Adrenal gland (tissue), 12 donors: ENCODE measurements around the gene MYO18A. TPM values are rescaled to one million over a fixed set of nuclear protein-coding genes. Genes with fewer than 3 reads are reported as not detected.

Experiments used
- DNase-seq, 7 donors: peaks; one replicate each; pipeline ENCODE4 v3.0.0-alpha.2; 2019 to 2020
- H3K27ac ChIP-seq, 5 donors: fragments of 200-600 bp; sonication (generic) in 4 of 5; 1 replicate in 3 of 5; 2 replicates in 2 of 5; pipeline versions ENCODE4 v1.5.1 to v1.8.0; 2016 to 2020; ENCODE audit warnings: mild to moderate bottlenecking in 1 of 5
- H3K27me3 ChIP-seq: fragments of 200-600 bp; 2 replicates; pipeline ENCODE4 v1.8.0; 2021
- H3K36me3 ChIP-seq, 2 donors: fragments of 200-600 bp; replicated peaks in 1 of 2; 1 replicate in 1 of 2; 2 replicates in 1 of 2; pipeline versions ENCODE4 v1.5.1 to v1.8.0; 2018 to 2022
- H3K4me1 ChIP-seq, 2 donors: fragments of 200-600 bp; replicated peaks in 1 of 2; 1 replicate in 1 of 2; 2 replicates in 1 of 2; pipeline versions ENCODE4 v1.5.1 to v1.8.0; 2018 to 2021
- H3K4me3 ChIP-seq, 4 donors: fragments of 200-600 bp; sonication (generic) in 3 of 4; one replicate each; pipeline ENCODE4 v1.5.1; 2016 to 2018
- H3K9me3 ChIP-seq, 3 donors: fragments of 200-600 bp; sonication (generic) in 1 of 3; replicated peaks in 1 of 3; 1 replicate in 2 of 3; 2 replicates in 1 of 3; pipeline versions ENCODE4 v1.5.1 to v1.8.0; 2016 to 2021
- POLR2A ChIP-seq, 2 donors: fragments of 450-650 bp; IDR thresholded peaks; one replicate each; pipeline ENCODE4 v1.6.1; 2017; ENCODE audit warnings: antibody characterized with exemption in 2 of 2, mild to moderate bottlenecking in 2 of 2, moderate library complexity in 1 of 2
- WGBS, 4 donors: extraction: QIAGEN DNeasy Blood & Tissue Kit in 2 of 4; methylation state at CpG; one replicate each; pipeline versions ENCODE4 v1.1.5 to v1.1.7; 2013 to 2017; 5-methylcytosine and 5-hydroxymethylcytosine counted together
- intact Hi-C, 2 donors: fragments of 100-400 bp; cut with DNase I; formaldehyde crosslinking; loops; one replicate each; pipeline versions ENCODE4 v1.14.1 to v1.15.0; 2022 to 2023
- polyA plus RNA-seq, 3 donors: library from polyadenylated mRNA; stranded (reverse); fragments of 200-250 nt in 2 of 3; fragments of 350-450 nt in 1 of 3; fragmentation: Illumina TruSeq in 1 of 3; extraction: RNeasy Lipid Tissue Mini Kit (QIAGEN cat#74804) in 1 of 3; gene quantifications; one replicate each; pipeline ENCODE4 v1.2.3, GENCODE V29; 2013 to 2014
- total RNA-seq, 9 donors: library from RNA; depleted of rRNA in 4 of 9; stranded (reverse); fragments of >200 nt in 4 of 9; fragments of 120-200 nt in 1 of 9; fragmentation: NEBNext Ultra II Directional in 1 of 9; extraction: Animal tissue kit (Norgen Biotek cat#: 25700) in 1 of 9; gene quantifications; one replicate each; pipeline versions ENCODE4 v1.1.0 to v1.2.4, GENCODE V29; 2013 to 2023
- TF ChIP-seq, protein P1 (sequence below), 6 experiments: fragments of 450-650 bp in 4 of 6; fragments of 200-600 bp in 2 of 6; sonication (generic) in 1 of 6; IDR thresholded peaks; 1 replicate in 5 of 6; 2 replicates in 1 of 6; pipeline versions ENCODE4 v1.5.1 to v1.8.0; 2016 to 2021; ENCODE audit warnings: antibody characterized with exemption in 6 of 6, mild to moderate bottlenecking in 2 of 6, moderate library complexity in 1 of 6
- donor health status: healthy with polysubstance abuse.
- donor health status: Bipolar disorder and iron deficiency.
- donor health status: DM: yes; HTN: yes; CAD: no.
- donor health status: DM: no; HTN: no; CAD: no.
- donor health status: DM: no; HTN: no; CAD: no.
- donor health status: DM: yes; HTN: yes; CAD: no.

The MYO18A gene
- total and polyA plus RNA-seq, 12 donors = 19.6 to 95.6 (median 40.7) TPM

- intact Hi-C loops = no loop called here
- no peak overlapping the region for H3K4me3 ChIP-seq
- H3K36me3 ChIP-seq = no peaks in the 10 kb centered on the region
- no peaks in the 10 kb centered on the region for H3K9me3 ChIP-seq
- TF ChIP-seq, protein P1, sequence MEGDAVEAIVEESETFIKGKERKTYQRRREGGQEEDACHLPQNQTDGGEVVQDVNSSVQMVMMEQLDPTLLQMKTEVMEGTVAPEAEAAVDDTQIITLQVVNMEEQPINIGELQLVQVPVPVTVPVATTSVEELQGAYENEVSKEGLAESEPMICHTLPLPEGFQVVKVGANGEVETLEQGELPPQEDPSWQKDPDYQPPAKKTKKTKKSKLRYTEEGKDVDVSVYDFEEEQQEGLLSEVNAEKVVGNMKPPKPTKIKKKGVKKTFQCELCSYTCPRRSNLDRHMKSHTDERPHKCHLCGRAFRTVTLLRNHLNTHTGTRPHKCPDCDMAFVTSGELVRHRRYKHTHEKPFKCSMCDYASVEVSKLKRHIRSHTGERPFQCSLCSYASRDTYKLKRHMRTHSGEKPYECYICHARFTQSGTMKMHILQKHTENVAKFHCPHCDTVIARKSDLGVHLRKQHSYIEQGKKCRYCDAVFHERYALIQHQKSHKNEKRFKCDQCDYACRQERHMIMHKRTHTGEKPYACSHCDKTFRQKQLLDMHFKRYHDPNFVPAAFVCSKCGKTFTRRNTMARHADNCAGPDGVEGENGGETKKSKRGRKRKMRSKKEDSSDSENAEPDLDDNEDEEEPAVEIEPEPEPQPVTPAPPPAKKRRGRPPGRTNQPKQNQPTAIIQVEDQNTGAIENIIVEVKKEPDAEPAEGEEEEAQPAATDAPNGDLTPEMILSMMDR (IDR thresholded peaks at IDR 0.05) = no peak
- TF ChIP-seq POLR2A (IDR thresholded peaks at IDR 0.05) = no peak
- no peak overlapping the region for H3K27ac ChIP-seq
- 76 to 85% (median 83%) methylated on average over 6 of the region's 6 CpGs for WGBS, 4 donors
- H3K27me3 ChIP-seq = no peaks in the 10 kb centered on the region
- no peak for DNase-seq
- no peaks in the 10 kb centered on the region for H3K4me1 ChIP-seq
These were observed 128.5 kb downstream of the MYO18A start for GRCh38 chr17:29051731-29052130.

DNA sequence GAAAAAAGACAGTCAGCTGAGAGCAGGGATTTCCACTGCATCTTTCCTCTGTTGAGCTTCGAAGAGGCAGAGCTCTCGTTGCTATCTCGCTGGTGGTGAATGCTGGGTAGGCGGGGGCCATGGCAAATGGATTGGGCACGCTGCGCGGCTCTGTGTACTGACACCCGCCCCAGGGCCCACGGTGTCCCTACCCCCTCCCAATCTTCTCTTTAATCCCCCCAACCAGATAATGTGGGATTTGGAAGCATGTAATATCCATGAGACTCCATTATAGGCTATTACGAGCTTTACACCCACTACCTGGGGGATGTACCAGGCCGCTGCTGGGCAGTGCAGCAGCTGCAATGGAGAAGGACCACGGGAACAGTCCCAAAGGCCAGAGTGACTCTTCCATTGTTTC is 129.0 kb downstream of the MYO18A start:
- no peaks in the 10 kb centered on the region for H3K36me3 ChIP-seq
- WGBS, 4 donors = 84 to 95% (median 89%) methylated on average over 12 of the region's 12 CpGs
- no peaks in the 10 kb centered on the region for H3K27me3 ChIP-seq
- intact Hi-C loops = no loop called here
- no peak overlapping the region for H3K4me3 ChIP-seq
- H3K4me1 ChIP-seq = no peaks in the 10 kb centered on the region
- no peak for DNase-seq
- TF ChIP-seq, protein P1 (IDR thresholded peaks at IDR 0.05) = no peak
- no peak for TF ChIP-seq POLR2A (IDR thresholded peaks at IDR 0.05)
- H3K9me3 ChIP-seq = no peaks in the 10 kb centered on the region
- H3K27ac ChIP-seq = no peak overlapping the region

DNA sequence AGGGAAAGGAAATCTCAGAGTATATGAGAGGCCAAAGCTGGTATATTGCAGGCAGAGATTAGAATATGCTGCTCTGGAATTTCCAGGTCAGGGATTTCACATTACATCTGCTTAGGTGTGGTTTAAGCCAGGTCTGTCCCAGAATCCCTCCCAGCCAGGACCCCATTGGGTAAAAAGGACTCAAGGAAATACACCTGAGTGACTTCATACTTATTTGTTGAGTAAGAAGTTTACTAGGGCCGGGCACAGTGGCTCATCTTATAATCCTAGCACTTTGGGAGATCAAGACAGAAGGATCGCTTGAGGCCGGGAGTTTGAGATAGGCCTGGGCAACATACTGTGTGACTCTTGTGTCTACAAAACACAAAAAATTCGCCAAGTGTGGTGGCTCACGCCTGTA is 130.0 kb downstream of the MYO18A start:
- H3K9me3 ChIP-seq = no peaks in the 10 kb centered on the region
- no peak for TF ChIP-seq POLR2A (IDR thresholded peaks at IDR 0.05)
- TF ChIP-seq, protein P1 (IDR thresholded peaks at IDR 0.05) = no peak
- WGBS, 4 donors = 86 to 93% (median 92%) methylated on average over 5 of the region's 5 CpGs
- no peak overlapping the region for H3K27ac ChIP-seq
- H3K4me1 ChIP-seq = peaks cover 0 to 3% of the 10 kb centered on the region in 2 donors
- no peaks in the 10 kb centered on the region for H3K27me3 ChIP-seq
- no peak overlapping the region for H3K4me3 ChIP-seq
- intact Hi-C loops = no loop called here
- no peak for DNase-seq
- no peaks in the 10 kb centered on the region for H3K36me3 ChIP-seq

DNA sequence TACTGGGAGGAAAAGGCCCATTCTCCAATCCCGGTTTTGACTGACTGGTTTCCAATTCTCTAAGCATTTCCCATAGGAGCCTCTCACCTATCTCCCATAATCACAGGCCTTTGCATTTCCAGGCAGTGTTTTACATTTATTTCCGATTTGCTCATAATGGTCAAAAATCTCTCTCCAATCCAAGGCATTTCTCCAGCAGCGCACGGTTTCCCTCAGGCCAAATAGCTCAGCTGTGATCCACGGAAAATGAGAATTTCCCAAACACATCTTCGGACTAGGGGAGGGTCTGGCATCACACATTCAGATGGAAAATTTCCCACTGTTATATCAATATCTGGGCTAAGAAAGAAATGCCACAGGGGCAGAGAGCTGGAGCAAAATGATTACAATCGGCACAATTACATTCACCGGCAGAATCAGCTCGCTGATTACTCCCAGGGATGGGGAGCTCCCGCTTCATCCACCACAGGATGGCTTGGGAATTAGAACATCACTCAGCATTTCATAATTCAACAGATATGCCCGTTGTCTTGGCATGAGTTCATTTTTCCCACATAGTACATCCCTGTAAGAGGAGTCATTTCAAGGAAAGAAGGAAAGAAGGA is 130.6 kb downstream of the MYO18A start:
- Histone ChIP-seq H3K4me1 (peaks cover 0 to 3% of the 10 kb centered on the region in 2 donors), H3K27ac (no peak overlapping the region), H3K27me3 (no peaks in the 10 kb centered on the region), H3K36me3 (no peaks in the 10 kb centered on the region), H3K9me3 (no peaks in the 10 kb centered on the region), H3K4me3 (no peak overlapping the region)
- intact Hi-C loops = no loop called here
- DNase-seq = no peak
- TF ChIP-seq, protein P1 (IDR thresholded peaks at IDR 0.05) = no peak
- no peak for TF ChIP-seq POLR2A (IDR thresholded peaks at IDR 0.05)
- WGBS, 4 donors = 79 to 87% (median 84%) methylated on average over 11 of the region's 11 CpGs
